Mucosa of descending colon (tissue), 3 donors: Measurements from ENCODE around the gene C4orf46. TPM values are rescaled to one million over a fixed set of nuclear protein-coding genes. Genes with fewer than 3 reads are reported as not detected.

Source experiments
- ATAC-seq: fragments of 200-7000 bp; cut with Tn5 transposase; one replicate; pipeline ENCODE4 v1.9.1; 2020; ENCODE audit warnings: mild to moderate bottlenecking, moderate library complexity
- DNase-seq, 3 donors: peaks; one replicate each; pipeline ENCODE4 v3.0.0-alpha.2; 2020
- H3K36me3 ChIP-seq: fragments of 200-600 bp; one replicate; pipeline ENCODE4 v1.8.0; 2021; ENCODE audit warnings: low read depth, mild to moderate bottlenecking
- H3K4me1 ChIP-seq: fragments of 200-600 bp; one replicate; pipeline ENCODE4 v1.8.0; 2021; ENCODE audit warnings: low read depth, mild to moderate bottlenecking
- H3K4me3 ChIP-seq: fragments of 200-600 bp; one replicate; pipeline ENCODE4 v1.8.0; 2021; ENCODE audit warnings: mild to moderate bottlenecking
- H3K9me3 ChIP-seq: fragments of 200-600 bp; one replicate; pipeline ENCODE4 v1.8.0; 2021; ENCODE audit warnings: mild to moderate bottlenecking
- CTCF ChIP-seq: fragments of 200-600 bp; IDR thresholded peaks from one replicate; pipeline ENCODE4 v1.8.0; 2022; ENCODE audit warnings: antibody characterized with exemption, mild to moderate bottlenecking
- intact Hi-C, 2 donors: fragments of 100-400 bp; cut with DNase I in 1 of 2; cut with micrococcal nuclease in 1 of 2; formaldehyde crosslinking; loops; one replicate each; pipeline versions ENCODE4 v1.11.0 to v1.11.1; 2022; cut with DNase I, micrococcal nuclease
- total RNA-seq, 3 donors: library from RNA; stranded (reverse); fragmentation: NEBNext Ultra II Directional in 2 of 3; extraction: Animal tissue kit (Norgen Biotek cat#: 25700) in 2 of 3; gene quantifications; one replicate each; pipeline versions ENCODE4 v1.2.1 to v1.2.4, GENCODE V29; 2021 to 2023
- donor health status: DM: no; HTN: no; CAD: no; lungs with moderate emphysema.
- donor health status: DM: no; HTN: no; CAD: no.
- donor health status: DM: no; HTN: yes; CAD: no.

The C4orf46 gene
- total RNA-seq, 3 donors from 2014 or later = 2.4 to 6.3 (median 3.6) TPM

DNA sequence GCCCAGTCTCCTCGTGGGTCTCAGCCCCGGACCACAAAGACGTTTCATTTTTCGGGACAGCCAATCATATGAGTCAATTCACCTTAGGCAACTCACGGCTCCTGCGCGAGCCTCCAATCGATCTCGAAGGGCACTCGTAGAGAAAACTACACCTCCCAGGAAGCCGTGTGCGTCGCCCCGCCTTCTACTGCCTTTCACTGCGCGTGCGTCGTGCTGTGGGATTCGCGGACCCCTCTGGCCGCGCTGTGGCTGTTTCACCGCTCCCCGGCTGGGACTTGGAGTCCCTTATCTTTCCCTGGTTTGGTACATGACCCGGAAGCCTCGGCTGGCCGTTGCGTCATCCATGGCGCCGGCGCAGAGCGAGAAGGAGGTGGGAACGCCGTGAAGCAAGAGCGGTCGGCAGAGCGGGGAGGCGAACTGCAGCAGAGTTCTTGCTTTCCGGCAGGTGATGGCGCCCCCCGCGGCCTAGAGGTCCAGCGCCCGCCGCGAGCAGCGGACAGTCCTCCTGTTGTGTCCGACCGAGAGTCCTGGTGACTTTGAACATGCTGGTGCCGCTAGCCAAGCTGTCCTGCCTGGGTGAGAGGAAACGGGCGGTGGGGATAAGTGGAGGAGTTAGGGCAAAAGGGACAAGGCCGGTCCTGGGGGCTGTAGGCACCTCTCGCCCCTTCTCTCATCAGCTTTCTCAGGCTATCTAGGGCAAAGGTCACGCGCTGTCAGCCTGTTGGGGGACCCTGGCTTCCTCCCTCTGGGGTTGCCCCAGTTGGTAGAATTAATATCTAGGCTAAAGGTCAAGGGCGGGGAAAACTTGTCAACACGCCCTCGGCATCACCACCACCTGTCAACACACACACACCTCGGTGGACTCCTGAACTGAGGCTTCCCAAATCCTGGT is 474 bp upstream of the C4orf46 start, which contains the start of gene ETFDH:
Gene ETFDH, plus strand, starts transcription at position 382 of the 892 bp plus-strand sequence. Its CDS starts 161 bp downstream, at position 543.
- Histone ChIP-seq H3K9me3 (no peaks in the 10 kb centered on the region), H3K36me3 (peaks cover 4% of the 10 kb centered on the region), H3K4me3 (peak within 1 kb of the TSS; percentile 87), H3K4me1 (peaks cover 16% of the 10 kb centered on the region)
- TF ChIP-seq CTCF = peak; percentile 48
- intact Hi-C loops = no loop called here
- DNase-seq = peak; percentile 98 to 100 (median 99)
- peak; percentile 93 for ATAC-seq

GRCh38 chr4:158670975-158671664 is 567 bp downstream of the C4orf46 start:
- H3K4me3 ChIP-seq = peak overlapping the region; percentile 87
- H3K9me3 ChIP-seq = no peaks in the 10 kb centered on the region
- intact Hi-C loops = no loop called here
- ATAC-seq (peak; percentile 16), DNase-seq (peak; percentile 66 to 79 (median 75))
- TF ChIP-seq CTCF = no peak
- peaks cover 16% of the 10 kb centered on the region for H3K4me1 ChIP-seq
- H3K36me3 ChIP-seq = peaks cover 4% of the 10 kb centered on the region

- no peak for TF ChIP-seq CTCF
- peaks cover 16% of the 10 kb centered on the region for H3K4me1 ChIP-seq
- no peak for ATAC-seq
- H3K4me3 ChIP-seq = no peak overlapping the region
- H3K36me3 ChIP-seq = peaks cover 4% of the 10 kb centered on the region
- no peak for DNase-seq
- H3K9me3 ChIP-seq = no peaks in the 10 kb centered on the region
- intact Hi-C loops = no loop called here
These were observed 2.4 kb downstream of the C4orf46 start for GRCh38 chr4:158669310-158669709.

DNA sequence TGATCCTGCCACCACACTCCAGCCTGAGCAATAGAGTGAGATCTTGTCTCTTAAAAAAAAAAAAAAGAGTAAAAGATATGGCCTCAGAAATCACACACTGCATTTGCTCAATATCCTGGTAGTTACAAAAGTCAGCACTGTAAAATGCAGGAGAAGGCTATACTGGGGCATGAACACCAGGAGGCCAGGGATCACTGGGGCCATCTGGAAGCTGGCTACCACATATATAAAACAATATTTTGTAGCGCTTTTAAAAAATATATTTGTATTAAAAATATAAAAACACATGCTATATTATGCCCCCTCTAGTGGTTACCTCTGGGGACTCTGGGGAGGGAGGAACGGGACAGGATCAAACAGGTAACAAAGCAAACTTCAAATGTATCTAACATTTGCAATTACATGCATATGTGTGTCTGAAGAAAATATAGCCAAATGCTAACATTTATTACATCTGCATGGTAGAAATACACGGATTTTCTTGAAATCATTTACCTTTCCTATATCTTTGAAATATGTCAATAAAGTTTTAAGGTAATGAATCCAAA is 4.0 kb downstream of the C4orf46 start:
- peak; percentile 22 for TF ChIP-seq CTCF
- intact Hi-C loops = no loop called here
- Histone ChIP-seq H3K4me1 (peaks cover 10% of the 10 kb centered on the region), H3K9me3 (no peaks in the 10 kb centered on the region), H3K36me3 (peaks cover 4% of the 10 kb centered on the region), H3K4me3 (no peak overlapping the region)
- no peak for ATAC-seq
- peak in 1 of 3 donors; percentile 19 for DNase-seq

DNA sequence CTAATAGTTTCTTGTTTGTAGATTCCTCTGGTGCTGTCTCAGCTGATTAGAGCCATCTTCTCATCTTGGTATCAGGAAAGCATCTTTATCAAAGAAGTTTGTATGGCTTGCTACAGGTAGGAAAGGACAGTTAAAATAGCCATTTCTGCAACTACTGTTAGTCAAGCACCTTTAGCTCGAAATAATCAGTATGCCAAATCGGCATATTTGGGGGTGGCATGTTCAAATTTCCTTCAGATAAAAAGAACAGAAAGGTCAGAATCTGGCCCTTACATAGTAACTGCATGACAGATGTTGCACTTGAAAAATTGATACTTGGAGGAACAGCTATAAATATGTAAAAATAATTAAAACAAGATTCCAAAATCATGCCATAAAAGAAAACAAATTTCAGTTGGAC is 4.8 kb downstream of the C4orf46 start:
- Histone ChIP-seq H3K4me3 (no peak overlapping the region), H3K9me3 (no peaks in the 10 kb centered on the region), H3K4me1 (peaks cover 8% of the 10 kb centered on the region), H3K36me3 (peaks cover 2% of the 10 kb centered on the region)
- no peak for ATAC-seq
- no peak for DNase-seq
- TF ChIP-seq CTCF = no peak
- intact Hi-C loops = no loop called here
